ENCODE results near the gene IGLL5.
"Not testable (repeated sequence)": the region's sequence is repeated elsewhere in the genome, so short reads cannot be mapped to it uniquely, and the experiment has no call there.

IGLL5 gene

GRCh38 chr22:22900527-22901205 is 13.1 kb downstream of the IGLL5 start:
- not testable (repeated sequence) for DNase-seq (ENCODE audit: low read depth)

- no peak for DNase-seq (ENCODE audit: low read depth)
Measured at GRCh38 chr22:22901578-22902218, 14.1 kb downstream of the IGLL5 start.

DNA sequence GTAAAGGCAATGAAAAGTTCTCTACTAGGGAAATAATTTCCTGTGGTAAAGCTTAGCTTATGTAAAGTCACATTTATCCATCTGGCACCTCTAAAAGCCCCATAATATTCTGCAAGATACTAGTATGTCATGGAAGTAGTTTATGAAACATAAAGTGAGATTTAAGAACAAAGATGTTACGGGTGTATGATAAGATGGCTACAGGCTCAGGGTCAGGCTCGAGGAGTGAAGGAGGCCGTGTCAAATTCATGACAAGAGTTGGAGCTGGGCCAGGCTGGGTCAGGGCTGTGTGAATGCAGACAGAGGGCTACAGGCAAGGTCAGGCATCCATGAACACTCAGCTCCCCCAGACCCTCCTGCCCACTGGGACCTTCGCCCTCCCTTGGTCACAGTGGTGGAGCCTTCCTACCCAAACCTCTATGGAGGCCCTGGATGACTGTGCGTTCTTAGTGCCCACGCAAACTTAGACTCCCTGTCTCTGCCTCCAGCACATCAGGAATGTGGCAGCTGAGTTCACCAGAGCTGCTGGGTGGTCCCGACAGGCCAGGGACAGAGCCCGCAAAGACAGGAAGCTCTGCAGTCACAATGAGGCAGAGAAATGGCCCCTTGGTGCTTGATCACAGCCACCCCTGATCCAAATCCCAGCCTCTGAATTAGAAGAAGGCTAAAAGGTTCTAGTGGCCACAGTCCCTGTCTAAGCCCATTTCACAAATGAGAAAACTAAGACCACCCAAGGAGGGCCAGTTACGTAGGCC is 14.8 kb downstream of the IGLL5 start:
- no peak for DNase-seq (ENCODE audit: low read depth)

- DNase-seq (ENCODE audit: low read depth) = no peak
Measured at GRCh38 chr22:22903355-22903777, 15.8 kb downstream of the IGLL5 start.

DNA sequence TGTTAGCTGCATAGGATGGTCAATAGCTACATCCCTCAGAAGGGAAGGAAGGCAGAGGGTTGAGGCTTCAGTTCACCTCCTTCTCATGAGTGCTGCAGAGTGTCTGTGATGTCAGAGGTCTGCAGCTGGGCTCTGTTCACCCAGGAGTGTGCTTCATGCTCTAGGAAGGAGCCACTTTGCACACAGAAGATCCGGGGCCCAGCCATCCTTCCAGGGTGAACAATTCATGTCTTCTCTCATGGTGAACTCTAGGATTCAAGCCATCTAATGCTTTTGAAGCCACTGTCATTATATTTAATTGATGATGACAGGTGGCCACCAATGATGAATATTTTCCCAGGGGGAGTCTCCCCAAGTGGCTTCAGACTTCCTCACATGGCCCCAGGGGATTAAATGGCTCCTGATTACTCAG is 16.2 kb downstream of the IGLL5 start:
- not testable (repeated sequence) for DNase-seq (ENCODE audit: low read depth)

- not testable (repeated sequence) for DNase-seq (ENCODE audit: low read depth)
Measured at GRCh38 chr22:22904736-22905135, 17.1 kb downstream of the IGLL5 start.

GRCh38 chr22:22906391-22906790 is 18.8 kb downstream of the IGLL5 start:
- not testable (repeated sequence) for DNase-seq (ENCODE audit: low read depth)

DNA sequence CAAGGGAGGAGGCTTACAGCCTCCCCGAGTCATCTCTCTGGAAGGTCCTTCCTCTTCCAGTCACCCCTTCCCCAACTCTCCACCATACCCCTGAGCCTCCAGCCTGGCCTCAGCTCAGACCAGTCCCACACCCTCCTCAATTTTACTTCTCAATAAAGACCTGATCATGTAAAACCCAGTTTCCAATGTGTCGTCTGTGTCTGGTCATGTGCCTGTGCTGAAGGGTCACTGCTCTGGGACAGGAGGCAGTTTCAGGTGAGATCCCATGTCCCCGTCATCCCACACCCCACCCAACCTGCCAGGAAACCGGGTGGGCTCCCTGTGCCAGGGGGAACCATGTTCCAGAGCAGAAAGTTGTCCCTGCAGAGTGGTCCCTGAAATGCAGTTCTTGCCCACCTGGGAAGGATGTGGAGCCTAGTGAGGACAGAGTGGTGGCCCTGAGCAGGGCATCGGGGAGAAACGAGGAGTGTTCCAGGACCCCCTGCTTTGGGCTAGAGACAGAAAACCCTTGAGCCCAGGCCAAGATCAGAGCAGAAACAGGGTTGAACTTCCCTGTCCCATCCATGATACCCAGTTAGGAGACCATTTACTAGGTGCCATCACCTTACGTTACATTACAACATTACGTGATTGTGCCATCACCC is 19.4 kb downstream of the IGLL5 start:
- DNase-seq (ENCODE audit: low read depth) = no peak

DNA sequence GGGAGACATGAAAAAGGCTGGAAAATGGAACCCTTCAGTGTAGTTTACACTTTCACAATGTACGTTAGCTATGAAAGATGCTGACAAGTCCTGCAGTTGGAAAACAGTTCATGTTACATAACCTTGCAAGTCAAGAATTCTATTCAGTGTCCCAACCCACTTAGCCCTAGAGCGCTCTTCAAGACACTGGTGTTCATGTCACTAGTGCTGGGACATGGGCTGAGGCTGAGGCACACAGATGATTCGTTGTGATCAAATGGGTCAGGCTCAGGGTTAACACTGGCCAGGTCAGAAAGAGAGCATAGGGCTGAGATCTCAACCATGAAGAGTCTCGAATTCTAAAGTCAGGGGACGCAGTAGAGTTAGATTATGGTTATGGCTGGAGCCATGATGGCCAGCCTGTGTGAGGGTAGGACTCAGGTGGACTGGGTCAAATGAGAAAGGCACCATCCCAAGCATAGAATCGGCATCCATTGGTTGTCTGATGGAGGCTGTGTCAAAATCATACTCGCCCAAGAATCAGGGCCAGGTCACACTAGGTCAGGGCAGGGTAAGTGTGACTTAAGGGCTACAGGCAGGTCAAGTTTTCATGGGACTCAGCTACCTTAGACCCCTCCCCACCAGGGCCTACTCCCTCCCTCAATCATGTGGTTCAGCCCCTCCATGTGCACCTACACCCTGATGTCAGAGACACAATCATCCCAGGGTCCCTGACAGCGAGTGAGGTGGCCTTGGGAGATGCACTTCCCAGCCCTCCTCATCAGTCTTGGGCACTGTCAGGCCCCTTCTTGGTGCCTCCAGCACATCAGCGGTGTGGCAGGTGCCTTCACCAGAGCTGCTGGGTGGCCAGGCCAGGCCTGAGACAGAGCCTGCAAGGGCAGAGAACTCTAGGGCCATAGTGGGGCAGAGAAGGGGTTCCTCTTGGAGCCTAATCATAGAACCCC is 20.2 kb downstream of the IGLL5 start:
- no peak for DNase-seq (ENCODE audit: low read depth)

DNA sequence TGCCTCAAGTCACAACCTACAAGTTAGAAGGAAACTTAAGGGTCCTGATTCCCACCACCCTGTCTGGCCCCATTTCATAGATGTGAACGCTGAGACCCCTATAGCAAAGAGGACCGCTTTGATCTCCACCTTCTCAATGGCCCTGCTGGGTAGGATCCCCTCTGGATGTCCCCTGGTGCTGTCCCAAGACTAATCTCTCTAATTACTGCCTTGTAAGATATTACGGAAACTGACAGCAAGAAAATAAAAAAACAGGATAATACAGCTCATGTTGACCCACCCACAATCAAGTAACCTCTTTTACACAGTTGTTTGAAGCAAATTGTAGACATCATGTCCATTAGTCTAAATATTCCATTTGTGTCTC is 20.9 kb downstream of the IGLL5 start:
- no peak for DNase-seq (ENCODE audit: low read depth)

GRCh38 chr22:22908941-22909604 is 21.5 kb downstream of the IGLL5 start:
- DNase-seq (ENCODE audit: low read depth) = no peak

DNA sequence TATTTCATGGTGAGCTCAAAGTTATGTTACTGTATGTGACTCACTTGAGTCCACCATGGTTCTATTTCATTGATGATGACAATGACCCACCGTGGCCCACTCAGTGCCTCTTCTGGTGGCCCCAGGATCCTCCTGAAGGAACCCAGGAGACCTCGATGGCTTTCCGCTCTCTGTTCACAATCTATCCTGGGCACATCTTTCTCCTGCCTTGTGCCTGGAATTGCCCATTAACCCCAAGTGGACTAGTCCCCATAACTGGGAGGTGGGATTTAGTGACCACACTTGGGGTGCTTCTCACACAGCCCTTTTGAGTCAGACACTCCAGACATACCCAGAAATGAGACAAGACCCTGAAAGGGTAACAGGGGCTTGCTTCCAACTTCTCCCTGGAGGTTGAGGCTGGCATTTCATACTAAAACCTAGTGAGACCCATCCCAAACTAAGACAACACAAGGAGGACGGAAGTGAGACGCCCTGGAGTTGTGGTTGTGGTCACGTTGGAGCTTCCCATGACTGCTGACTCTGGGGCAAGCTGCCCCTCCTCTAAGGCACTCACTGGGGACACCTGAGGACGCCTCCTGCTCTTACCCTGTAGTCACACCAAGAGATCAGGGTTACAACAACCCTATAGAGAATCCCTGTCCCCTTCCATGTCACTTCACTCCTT is 22.1 kb downstream of the IGLL5 start:
- DNase-seq (ENCODE audit: low read depth) = no peak

GRCh38 chr22:22910272-22911240 is 22.9 kb downstream of the IGLL5 start:
- DNase-seq (ENCODE audit: low read depth) = no peak

DNA sequence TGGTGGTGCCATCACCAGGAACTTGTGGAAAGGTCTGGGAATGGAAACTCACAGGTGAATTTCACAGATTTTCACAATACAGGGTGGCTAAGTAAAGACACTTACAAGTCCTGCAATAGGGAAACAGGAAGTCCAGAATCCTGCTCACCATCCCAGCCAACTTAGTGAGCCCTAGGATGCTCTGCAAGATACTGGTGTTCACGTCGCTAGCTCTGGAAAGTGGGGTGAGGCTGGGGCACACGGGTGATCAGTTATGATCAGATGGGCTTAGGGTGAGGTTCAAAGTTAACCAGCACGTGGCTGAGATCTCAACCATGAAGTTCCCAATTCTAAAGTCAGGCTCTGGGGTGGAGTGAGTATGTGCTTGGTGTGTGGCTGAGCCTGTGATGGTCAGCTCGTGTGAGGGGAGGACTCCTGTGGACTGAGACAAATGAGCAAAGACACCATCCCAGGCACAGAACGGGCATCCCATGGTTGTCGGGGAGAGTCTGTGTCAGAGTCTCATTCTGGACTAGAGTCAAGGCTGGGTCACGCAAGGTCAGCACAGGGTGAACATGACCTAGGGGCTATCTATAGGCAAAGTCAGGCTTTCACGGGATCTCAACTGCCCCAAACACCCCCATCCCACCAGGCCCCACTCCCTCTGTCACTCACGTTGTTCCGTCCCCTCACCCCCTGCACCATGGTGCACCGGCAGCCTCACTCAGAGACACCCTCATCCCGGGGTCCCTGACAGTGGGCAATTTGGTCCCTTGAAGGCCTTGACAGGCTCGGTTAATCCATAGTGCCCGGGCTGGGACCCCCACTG is 23.9 kb downstream of the IGLL5 start:
- DNase-seq (ENCODE audit: low read depth) = no peak

DNA sequence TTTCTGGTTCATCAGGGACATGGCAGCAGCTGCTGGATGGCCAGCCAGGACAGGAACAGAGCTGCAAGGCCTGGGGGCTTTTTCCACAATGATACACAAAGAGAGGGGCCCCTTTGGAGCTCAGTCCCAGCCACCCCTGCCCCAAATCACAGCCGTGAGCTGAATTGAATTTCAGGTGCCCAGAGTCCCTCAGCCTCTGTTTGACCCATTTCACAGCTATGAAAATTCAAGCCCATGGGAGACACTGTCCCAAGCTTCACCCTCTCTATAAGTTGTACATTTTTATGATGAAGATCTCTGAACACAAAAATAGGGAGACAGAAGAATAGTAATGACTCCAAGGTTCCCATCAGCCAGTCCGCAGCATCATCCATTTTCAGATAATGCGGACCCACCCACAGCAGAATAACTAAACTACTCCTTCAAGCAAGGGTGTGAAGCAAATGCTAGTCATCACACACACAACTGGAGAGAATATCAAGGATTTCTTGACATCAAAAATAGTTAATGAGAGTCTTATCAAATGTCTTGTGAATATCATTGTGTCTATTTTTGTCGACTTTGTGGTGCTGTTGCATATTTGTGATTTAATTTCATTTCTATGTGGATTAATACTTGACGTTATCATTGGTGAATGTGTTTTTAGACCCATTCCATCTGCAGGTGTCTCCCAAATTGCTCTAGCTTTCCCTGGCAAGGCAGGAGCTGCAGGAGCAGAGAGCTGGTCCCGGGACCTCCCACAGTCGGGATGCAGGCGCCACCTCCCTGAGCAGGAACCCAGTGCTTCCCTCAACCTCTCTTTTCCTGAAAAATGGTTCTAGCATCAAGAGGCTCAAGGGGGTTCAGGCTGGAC is 24.7 kb downstream of the IGLL5 start:
- DNase-seq (ENCODE audit: low read depth) = no peak

DNA sequence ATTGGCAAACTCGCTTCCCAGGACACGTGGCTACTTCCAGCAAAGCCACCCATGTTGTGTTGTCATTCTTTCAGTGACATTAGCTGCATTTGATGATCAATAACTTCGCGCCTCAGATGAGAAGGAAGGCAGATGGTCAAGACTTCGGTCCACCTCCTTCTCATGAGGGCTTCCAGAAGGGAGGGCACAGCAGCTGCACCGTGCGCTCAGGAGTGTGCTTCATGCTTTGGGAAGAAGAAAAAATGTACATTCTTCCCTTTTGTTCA is 25.3 kb downstream of the IGLL5 start:
- no peak for DNase-seq (ENCODE audit: low read depth)

DNA sequence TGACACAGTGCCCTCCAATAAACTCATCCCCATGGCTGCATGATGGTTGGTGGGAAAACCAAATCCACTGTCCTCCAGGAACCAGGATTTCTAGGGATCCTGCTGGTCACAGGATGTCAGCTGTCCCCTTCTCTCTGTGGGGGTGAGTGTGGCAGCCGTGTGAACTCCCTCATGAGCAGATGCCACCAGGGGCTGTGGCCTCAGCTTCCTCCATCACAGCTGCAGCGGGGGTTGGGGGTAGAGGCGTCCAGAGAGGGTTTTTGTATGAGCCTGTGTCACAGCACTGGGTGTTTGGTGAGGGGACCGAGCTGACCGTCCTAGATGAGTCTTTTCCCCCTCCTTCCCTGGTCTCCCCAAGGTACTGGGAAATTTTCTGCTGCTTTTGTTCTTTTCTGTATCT is 26.4 kb downstream of the IGLL5 start:
- DNase-seq (ENCODE audit: low read depth) = no peak
